Fibroblast of pulmonary artery (primary cell): ENCODE data around the gene SAMD4A.

ENCODE experiments used
- DNase-seq: peaks from one replicate; pipeline ENCODE4 v3.0.0-alpha.2; 2010; ENCODE audit warnings: low read depth
- H3K4me3 ChIP-seq: replicated peaks from 2 replicates; pipeline ENCODE4 v1.5.1; 2011; ENCODE audit warnings: low read depth, mild to moderate bottlenecking, control low read depth, low read length, moderate library complexity
- CTCF ChIP-seq: IDR thresholded peaks from 2 replicates; pipeline ENCODE4 v1.5.1; 2011; ENCODE audit warnings: mild to moderate bottlenecking, control low read depth, low read length, inconsistent platforms; ENCODE audit errors: missing control alignments

The SAMD4A gene

GRCh38 chr14:54759982-54760585 is 193.2 kb downstream of the SAMD4A start:
- no peak for TF ChIP-seq CTCF
- no peak overlapping the region for H3K4me3 ChIP-seq
- DNase-seq = no peak

- no peak overlapping the region for H3K4me3 ChIP-seq
- TF ChIP-seq CTCF = no peak
- no peak for DNase-seq
Measured at GRCh38 chr14:54760866-54761575, 194.1 kb downstream of the SAMD4A start.

- no peak for DNase-seq
- H3K4me3 ChIP-seq = no peak overlapping the region
- no peak for TF ChIP-seq CTCF
Measured at GRCh38 chr14:54761835-54762234, 194.9 kb downstream of the SAMD4A start.

GRCh38 chr14:54762296-54762695 is 195.4 kb downstream of the SAMD4A start:
- DNase-seq = peak; percentile 55
- TF ChIP-seq CTCF = no peak
- no peak overlapping the region for H3K4me3 ChIP-seq

GRCh38 chr14:54763761-54764160 is 196.8 kb downstream of the SAMD4A start:
- H3K4me3 ChIP-seq = no peak overlapping the region
- no peak for DNase-seq
- TF ChIP-seq CTCF = no peak

- no peak for DNase-seq
- H3K4me3 ChIP-seq = no peak overlapping the region
- TF ChIP-seq CTCF = no peak
Measured at GRCh38 chr14:54766276-54767138, 199.6 kb downstream of the SAMD4A start.

- DNase-seq = no peak
- no peak overlapping the region for H3K4me3 ChIP-seq
- no peak for TF ChIP-seq CTCF
Measured at GRCh38 chr14:54767139-54767431, 200.2 kb downstream of the SAMD4A start.
